ENCODE results near the gene KIF22.

Gene KIF22

GRCh38 chr16:29808219-29808900 lies 17.8 kb downstream of the KIF22 start:
- in situ Hi-C loops (cut with HindIII; ENCODE audit: low pct_unique_long_range_greater_than_20kb, low sequenced_read_pairs): no loop called here
- DNase-seq (ENCODE audit: low read depth in 1 of 2, low spot score in 1 of 2): no peak
- no peak for TF ChIP-seq JUND (IDR thresholded peaks at IDR 0.05; ENCODE audit: low read depth)

GRCh38 chr16:29809031-29809747 lies 18.6 kb downstream of the KIF22 start:
- in situ Hi-C loops (cut with HindIII; ENCODE audit: low pct_unique_long_range_greater_than_20kb, low sequenced_read_pairs): no loop called here

GRCh38 chr16:29809850-29810698 lies 19.5 kb downstream of the KIF22 start:
- in situ Hi-C loops (cut with HindIII; ENCODE audit: low pct_unique_long_range_greater_than_20kb, low sequenced_read_pairs): no loop called here
- no peak for TF ChIP-seq JUND (IDR thresholded peaks at IDR 0.05; ENCODE audit: low read depth)
- no peak for DNase-seq (ENCODE audit: low read depth in 1 of 2, low spot score in 1 of 2)

More at GRCh38 chr16:29809031-29809747, 18.6 kb downstream of the KIF22 start:
- TF ChIP-seq JUND (IDR thresholded peaks at IDR 0.05; ENCODE audit: low read depth): no peak
- no peak for DNase-seq (ENCODE audit: low read depth in 1 of 2, low spot score in 1 of 2)

GRCh38 chr16:29810699-29811169 lies 20.2 kb downstream of the KIF22 start:
- no peak for TF ChIP-seq JUND (IDR thresholded peaks at IDR 0.05; ENCODE audit: low read depth)
- in situ Hi-C loops (cut with HindIII; ENCODE audit: low pct_unique_long_range_greater_than_20kb, low sequenced_read_pairs): no loop called here
- no peak for DNase-seq (ENCODE audit: low read depth in 1 of 2, low spot score in 1 of 2)

GRCh38 chr16:29811170-29811895 lies 20.8 kb downstream of the KIF22 start:
- in situ Hi-C loops (cut with HindIII; ENCODE audit: low pct_unique_long_range_greater_than_20kb, low sequenced_read_pairs): no loop called here
- no peak for TF ChIP-seq JUND (IDR thresholded peaks at IDR 0.05; ENCODE audit: low read depth)
- DNase-seq (ENCODE audit: low read depth in 1 of 2, low spot score in 1 of 2): peak; percentile 97 to 98

- TF ChIP-seq JUND (IDR thresholded peaks at IDR 0.05; ENCODE audit: low read depth): no peak
- DNase-seq (ENCODE audit: low read depth in 1 of 2, low spot score in 1 of 2): peak; percentile 31 to 65
- in situ Hi-C loops (cut with HindIII; ENCODE audit: low pct_unique_long_range_greater_than_20kb, low sequenced_read_pairs): no loop called here
These were observed 21.5 kb downstream of the KIF22 start, which contains the start of gene PRRT2 for GRCh38 chr16:29811896-29812665. Gene PRRT2, plus strand, starts transcription at chr16:29812193. Its CDS starts 862 bp downstream, at chr16:29813055.

GRCh38 chr16:29812754-29813643 lies 22.4 kb downstream of the KIF22 start:
- in situ Hi-C loops (cut with HindIII; ENCODE audit: low pct_unique_long_range_greater_than_20kb, low sequenced_read_pairs): no loop called here
- no peak for TF ChIP-seq JUND (IDR thresholded peaks at IDR 0.05; ENCODE audit: low read depth)
- DNase-seq (ENCODE audit: low read depth in 1 of 2, low spot score in 1 of 2): no peak

GRCh38 chr16:29813644-29814562 lies 23.4 kb downstream of the KIF22 start:
- DNase-seq (ENCODE audit: low read depth in 1 of 2, low spot score in 1 of 2): no peak
- in situ Hi-C loops (cut with HindIII; ENCODE audit: low pct_unique_long_range_greater_than_20kb, low sequenced_read_pairs): no loop called here

GRCh38 chr16:29814592-29814991 lies 24.0 kb downstream of the KIF22 start:
- in situ Hi-C loops (cut with HindIII; ENCODE audit: low pct_unique_long_range_greater_than_20kb, low sequenced_read_pairs): no loop called here
- TF ChIP-seq JUND (IDR thresholded peaks at IDR 0.05; ENCODE audit: low read depth): no peak
- no peak for DNase-seq (ENCODE audit: low read depth in 1 of 2, low spot score in 1 of 2)

More at GRCh38 chr16:29813644-29814562, 23.4 kb downstream of the KIF22 start:
- no peak for TF ChIP-seq JUND (IDR thresholded peaks at IDR 0.05; ENCODE audit: low read depth)

All from T47D (cell line).